ENCODE data around the gene TRAK2. TPM values are rescaled to one million over a fixed set of nuclear protein-coding genes. Genes with fewer than 3 reads are reported as not detected.
"Not testable (repeated sequence)": the region's sequence is repeated elsewhere in the genome, so short reads cannot be mapped to it uniquely, and the experiment has no call there.

The TRAK2 gene
- total and polyA plus RNA-seq, 2 donors (not counting 3 experiments of a cell fraction or from before 2014, with no cell fraction given) = 9.7 to 35.7 TPM

DNA sequence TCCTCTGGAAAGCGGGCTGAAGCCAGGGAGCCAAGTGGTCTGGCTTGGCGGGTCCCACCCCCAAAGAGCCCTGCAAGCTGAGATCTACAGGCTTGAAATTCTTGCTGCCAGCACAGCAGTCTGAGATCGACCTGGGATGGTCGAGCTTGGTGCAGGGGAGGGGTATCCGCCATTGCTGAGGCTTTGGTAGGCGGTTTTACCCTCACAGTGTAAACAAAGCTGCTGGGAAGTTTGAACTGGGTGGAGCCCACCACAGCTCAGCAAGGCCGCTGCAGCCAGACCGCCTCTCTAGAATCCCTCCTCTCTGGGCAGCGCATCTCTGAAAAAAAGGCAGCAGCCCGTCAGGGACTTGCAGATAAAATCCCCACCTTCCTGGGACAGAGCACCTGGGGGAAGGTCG, 81.5 kb downstream of the TRAK2 start:
- no TSS peak for BruUV-seq (replicated peaks)
- no peak overlapping the region for H3K9ac ChIP-seq (replicated peaks; ENCODE audit: extremely low read depth, insufficient read depth, low read length)
- no peaks in the 10 kb centered on the region for H3K4me1 ChIP-seq (ENCODE audit: control insufficient read depth, extremely low read depth, insufficient read depth, low read length)
- no peak for DNase-seq (ENCODE audit: low read depth, low spot score)
- no peaks in the 10 kb centered on the region for H3K9me3 ChIP-seq (replicated peaks; ENCODE audit: control insufficient read depth, insufficient read depth, low read length)
- no peak overlapping the region for H2AFZ ChIP-seq (ENCODE audit: low read depth, low read length)
- ChIA-PET POLR2A (no interaction called here), CTCF (no interaction called here)
- H3K79me2 ChIP-seq (ENCODE audit: control insufficient read depth, insufficient read depth, low read length) = no peaks in the 10 kb centered on the region
- H3K27me3 ChIP-seq (ENCODE audit: control insufficient read depth in 2 of 2, insufficient read depth in 2 of 2, low read length in 2 of 2) = no peaks in the 10 kb centered on the region
- H3K9me1 ChIP-seq (replicated peaks; ENCODE audit: control insufficient read depth, extremely low read depth, insufficient read depth, low read length) = no peaks in the 10 kb centered on the region
- H3K36me3 ChIP-seq (ENCODE audit: control insufficient read depth in 2 of 2, extremely low read depth in 1 of 2, insufficient read depth in 2 of 2, low read length in 2 of 2) = no peaks in the 10 kb centered on the region
- H3K4me3 ChIP-seq (replicated peaks in 1 of 3; ENCODE audit: insufficient read depth in 1 of 3, low read depth in 1 of 3, low read length in 3 of 3) = no peak overlapping the region
- no peak overlapping the region for H3K27ac ChIP-seq (ENCODE audit: insufficient read depth, low read depth, low read length)
- FAIRE-seq = no peak
- no peak overlapping the region for H3K4me2 ChIP-seq (ENCODE audit: insufficient read depth, low read length)
- no peak for TF ChIP-seq JUN (IDR thresholded peaks at IDR 0.05; ENCODE audit: borderline replicate concordance, insufficient read depth, insufficient read length, low read depth)
- TF ChIP-seq FOS (IDR thresholded peaks at IDR 0.05; ENCODE audit: borderline replicate concordance, insufficient read depth, low read length) = no peak
- TF ChIP-seq, protein P1, sequence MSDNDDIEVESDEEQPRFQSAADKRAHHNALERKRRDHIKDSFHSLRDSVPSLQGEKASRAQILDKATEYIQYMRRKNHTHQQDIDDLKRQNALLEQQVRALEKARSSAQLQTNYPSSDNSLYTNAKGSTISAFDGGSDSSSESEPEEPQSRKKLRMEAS (IDR thresholded peaks at IDR 0.05; ENCODE audit: insufficient read depth, insufficient read length) = no peak
- TF ChIP-seq, protein P2, sequence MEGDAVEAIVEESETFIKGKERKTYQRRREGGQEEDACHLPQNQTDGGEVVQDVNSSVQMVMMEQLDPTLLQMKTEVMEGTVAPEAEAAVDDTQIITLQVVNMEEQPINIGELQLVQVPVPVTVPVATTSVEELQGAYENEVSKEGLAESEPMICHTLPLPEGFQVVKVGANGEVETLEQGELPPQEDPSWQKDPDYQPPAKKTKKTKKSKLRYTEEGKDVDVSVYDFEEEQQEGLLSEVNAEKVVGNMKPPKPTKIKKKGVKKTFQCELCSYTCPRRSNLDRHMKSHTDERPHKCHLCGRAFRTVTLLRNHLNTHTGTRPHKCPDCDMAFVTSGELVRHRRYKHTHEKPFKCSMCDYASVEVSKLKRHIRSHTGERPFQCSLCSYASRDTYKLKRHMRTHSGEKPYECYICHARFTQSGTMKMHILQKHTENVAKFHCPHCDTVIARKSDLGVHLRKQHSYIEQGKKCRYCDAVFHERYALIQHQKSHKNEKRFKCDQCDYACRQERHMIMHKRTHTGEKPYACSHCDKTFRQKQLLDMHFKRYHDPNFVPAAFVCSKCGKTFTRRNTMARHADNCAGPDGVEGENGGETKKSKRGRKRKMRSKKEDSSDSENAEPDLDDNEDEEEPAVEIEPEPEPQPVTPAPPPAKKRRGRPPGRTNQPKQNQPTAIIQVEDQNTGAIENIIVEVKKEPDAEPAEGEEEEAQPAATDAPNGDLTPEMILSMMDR (IDR thresholded peaks at IDR 0.05; ENCODE audit: extremely low read depth in 1 of 2, insufficient read depth in 1 of 2, low read depth in 1 of 2, low read length in 2 of 2) = no peak
- intact Hi-C loops (cut with micrococcal nuclease) = loop anchor here (10.0 kb wide), 1 partner anchor 465 kb away; no protein-coding TSS in a partner anchor
- dilution Hi-C loops (cut with MboI; ENCODE audit: extremely low pct_ligation_motif_present, low sequenced_read_pairs) = no loop called here
- H4K20me1 ChIP-seq (replicated peaks; ENCODE audit: control insufficient read depth, extremely low read depth, insufficient read depth, low read length) = no peaks in the 10 kb centered on the region

GRCh38 chr2:201369318-201369717, 81.9 kb downstream of the TRAK2 start:
- H3K9ac ChIP-seq (replicated peaks; ENCODE audit: extremely low read depth, insufficient read depth, low read length); H3K79me2 ChIP-seq (ENCODE audit: control insufficient read depth, insufficient read depth, low read length); H3K4me1 ChIP-seq (ENCODE audit: control insufficient read depth, extremely low read depth, insufficient read depth, low read length); DNase-seq (ENCODE audit: low read depth, low spot score); FAIRE-seq; H3K9me3 ChIP-seq (replicated peaks; ENCODE audit: control insufficient read depth, insufficient read depth, low read length); H2AFZ ChIP-seq (ENCODE audit: low read depth, low read length); POLR2A ChIA-PET; H3K36me3 ChIP-seq (ENCODE audit: control insufficient read depth in 2 of 2, extremely low read depth in 1 of 2, insufficient read depth in 2 of 2, low read length in 2 of 2); BruUV-seq (replicated peaks); H3K4me3 ChIP-seq (replicated peaks in 1 of 3; ENCODE audit: insufficient read depth in 1 of 3, low read depth in 1 of 3, low read length in 3 of 3); CTCF ChIA-PET; H3K4me2 ChIP-seq (ENCODE audit: insufficient read depth, low read length); H4K20me1 ChIP-seq (replicated peaks; ENCODE audit: control insufficient read depth, extremely low read depth, insufficient read depth, low read length); dilution Hi-C loops (cut with MboI; ENCODE audit: extremely low pct_ligation_motif_present, low sequenced_read_pairs); H3K27me3 ChIP-seq (ENCODE audit: control insufficient read depth in 2 of 2, insufficient read depth in 2 of 2, low read length in 2 of 2); H3K27ac ChIP-seq (ENCODE audit: insufficient read depth, low read depth, low read length); H3K9me1 ChIP-seq (replicated peaks; ENCODE audit: control insufficient read depth, extremely low read depth, insufficient read depth, low read length): not testable (repeated sequence)
- intact Hi-C loops (cut with micrococcal nuclease) = loop anchor here (10.0 kb wide), 1 partner anchor 465 kb away; no protein-coding TSS in a partner anchor

Data from endothelial cell of umbilical vein (primary cell).